Measurements from ENCODE around the gene GUCY2D. TPM values are rescaled to one million over a fixed set of nuclear protein-coding genes. Genes with fewer than 3 reads are reported as not detected.
A peak's percentile ranks its signal among the peaks of the same experiment; 100 is the strongest.
"Not testable (repeated sequence)": the region's sequence is repeated elsewhere in the genome, so short reads cannot be mapped to it uniquely, and the experiment has no call there.

The GUCY2D gene
- total RNA-seq, 2 experiments from 2014 or later = not detected

DNA sequence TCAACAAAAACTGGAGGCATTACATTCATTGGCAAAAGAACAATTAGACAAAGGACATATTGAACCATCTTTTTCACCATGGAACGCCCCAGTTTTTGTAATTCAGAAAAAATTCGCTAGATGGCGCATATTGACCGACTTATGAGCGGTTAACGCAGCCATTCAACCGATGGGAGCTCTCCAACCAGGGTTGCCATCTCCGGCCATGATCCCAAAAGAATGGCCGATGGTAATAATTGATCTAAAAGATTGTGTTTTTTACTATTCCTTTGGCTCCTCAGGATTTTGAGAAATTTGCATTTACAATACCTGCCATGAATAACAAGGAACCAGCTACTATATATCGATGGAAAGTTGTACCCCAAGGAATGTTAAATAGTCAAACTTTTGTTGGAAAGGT, 57.9 kb downstream of the GUCY2D start:
- no peaks in the 10 kb centered on the region for H3K9me3 ChIP-seq (ENCODE audit: low read length)
- BruUV-seq (replicated peaks) = no TSS peak
- CTCF ChIA-PET (ENCODE audit: unreplicated experiment) = interaction anchor here (1.5 to 1.8 kb wide), 2 partner anchors 17 to 59 kb away, joined by 3 to 6 read pairs; no protein-coding TSS in a partner anchor
- no peaks in the 10 kb centered on the region for H3K79me2 ChIP-seq (ENCODE audit: insufficient read depth, low read depth, low read length)
- intact Hi-C loops (cut with micrococcal nuclease; ENCODE audit: unreplicated experiment) = loop anchor here (1.0 to 2.0 kb wide), 3 partner anchors 19 to 59 kb away; partner anchors contain the start of gene ALOXE3
- POLR2A ChIA-PET = no interaction called here
- no peaks in the 10 kb centered on the region for H3K9me2 ChIP-seq (ENCODE audit: insufficient read depth, low read length)
- H3K27ac ChIP-seq (ENCODE audit: low read depth, low read length, poor library complexity, severe bottlenecking) = no peak overlapping the region
- no peaks in the 10 kb centered on the region for H4K20me1 ChIP-seq (ENCODE audit: insufficient read depth, low read length)
- H3K4me2 ChIP-seq (ENCODE audit: low read length) = no peak overlapping the region
- no peaks in the 10 kb centered on the region for H3K36me3 ChIP-seq (ENCODE audit: insufficient read depth, low read length)
- peak overlapping the region; percentile 34; the same call in 1 of the 2 replicates for H2AFZ ChIP-seq (ENCODE audit: low read length)
- H3K4me1 ChIP-seq (ENCODE audit: insufficient read depth, low read length, poor library complexity, severe bottlenecking) = peaks cover 27% of the 10 kb centered on the region
- DNase-seq (ENCODE audit: low spot score) = peak; percentile 80
- no peak overlapping the region for H3K4me3 ChIP-seq (ENCODE audit: low read depth, low read length, poor library complexity, severe bottlenecking)
- no peak for TF ChIP-seq EZH2phosphoT487 (IDR thresholded peaks at IDR 0.05; ENCODE audit: borderline replicate concordance, low read depth, low read length)
- peak; percentile 91 for TF ChIP-seq CTCF (conservative IDR thresholded peaks at IDR 0.05; ENCODE audit: low read length)

GRCh38 chr17:8061851-8062250, 59.4 kb downstream of the GUCY2D start:
- not testable (repeated sequence) for H3K9me2 ChIP-seq (ENCODE audit: insufficient read depth, low read length); DNase-seq (ENCODE audit: low spot score); H3K27ac ChIP-seq (ENCODE audit: low read depth, low read length, poor library complexity, severe bottlenecking); BruUV-seq (replicated peaks); H3K79me2 ChIP-seq (ENCODE audit: insufficient read depth, low read depth, low read length); H4K20me1 ChIP-seq (ENCODE audit: insufficient read depth, low read length); H2AFZ ChIP-seq (ENCODE audit: low read length); H3K36me3 ChIP-seq (ENCODE audit: insufficient read depth, low read length); H3K4me3 ChIP-seq (ENCODE audit: low read depth, low read length, poor library complexity, severe bottlenecking); H3K9me3 ChIP-seq (ENCODE audit: low read length); H3K4me2 ChIP-seq (ENCODE audit: low read length)
- intact Hi-C loops (cut with micrococcal nuclease; ENCODE audit: unreplicated experiment) = loop anchor here (2.0 kb wide), 2 partner anchors 17 to 57 kb away; partner anchors contain the start of gene ALOXE3
- peaks cover 17% of the 10 kb centered on the region for H3K4me1 ChIP-seq (ENCODE audit: insufficient read depth, low read length, poor library complexity, severe bottlenecking)
- ChIA-PET CTCF (ENCODE audit: unreplicated experiment) (interaction anchor here (1.8 kb wide), 1 partner anchor 57 kb away, joined by 6 read pairs; no protein-coding TSS in a partner anchor), POLR2A (interaction anchor here (0.7 to 1.1 kb wide), 2 partner anchors 29 to 50 kb away, joined by 3 read pairs; no protein-coding TSS in a partner anchor)

- BruUV-seq (replicated peaks) = no TSS peak
- Histone ChIP-seq H3K4me3 (ENCODE audit: low read depth, low read length, poor library complexity, severe bottlenecking) (no peak overlapping the region), H3K36me3 (ENCODE audit: insufficient read depth, low read length) (no peaks in the 10 kb centered on the region), H3K4me1 (ENCODE audit: insufficient read depth, low read length, poor library complexity, severe bottlenecking) (peaks cover 16% of the 10 kb centered on the region), H3K9me2 (ENCODE audit: insufficient read depth, low read length) (no peaks in the 10 kb centered on the region), H3K79me2 (ENCODE audit: insufficient read depth, low read depth, low read length) (no peaks in the 10 kb centered on the region), H2AFZ (ENCODE audit: low read length) (no peak overlapping the region), H3K4me2 (ENCODE audit: low read length) (no peak overlapping the region), H4K20me1 (ENCODE audit: insufficient read depth, low read length) (no peaks in the 10 kb centered on the region), H3K9me3 (ENCODE audit: low read length) (no peaks in the 10 kb centered on the region), H3K27ac (ENCODE audit: low read depth, low read length, poor library complexity, severe bottlenecking) (no peak overlapping the region)
- CTCF ChIA-PET (ENCODE audit: unreplicated experiment) = interaction anchor here (1.8 kb wide), 1 partner anchor 57 kb away, joined by 6 read pairs; no protein-coding TSS in a partner anchor
- no peak for DNase-seq (ENCODE audit: low spot score)
- POLR2A ChIA-PET = interaction anchor here (0.7 kb wide), 1 partner anchor 51 kb away, joined by 3 read pairs; no protein-coding TSS in a partner anchor
- TF ChIP-seq CTCF (conservative IDR thresholded peaks at IDR 0.05; ENCODE audit: low read length) (no peak), EZH2phosphoT487 (IDR thresholded peaks at IDR 0.05; ENCODE audit: borderline replicate concordance, low read depth, low read length) (no peak)
- intact Hi-C loops (cut with micrococcal nuclease; ENCODE audit: unreplicated experiment) = no loop called here
Observed at GRCh38 chr17:8062435-8062806, 60.0 kb downstream of the GUCY2D start.

Data from OCI-LY7 (cell line).